Stimulated activated CD8-positive, alpha-beta memory T cell treated with anti-CD3 and anti-CD28 coated beads, Interleukin-4, amount 100 ng/mL, for 4 hours (primary cell): ENCODE data around the gene ITPK1.
"Not testable (repeated sequence)": the region's sequence is repeated elsewhere in the genome, so short reads cannot be mapped to it uniquely, and the experiment has no call there.

Source experiments
- DNase-seq, 2 donors: peaks; one replicate each; pipeline ENCODE4 v3.0.0-alpha.2; 2020; ENCODE audit warnings: low read depth in 2 of 2, low spot score in 1 of 2

Gene ITPK1

GRCh38 chr14:93115821-93116675, at the start of gene ITPK1:
ITPK1 (minus strand) TSS chr14:93115925; CDS start chr14:93115163, 762 bp downstream.
- peak; percentile 11 to 24 for DNase-seq

- no peak for DNase-seq
These were observed 47.8 kb upstream of the ITPK1 start for GRCh38 chr14:93163564-93163963.

GRCh38 chr14:93161411-93161940, 45.8 kb upstream of the ITPK1 start:
- no peak for DNase-seq

GRCh38 chr14:93160353-93160801, 44.7 kb upstream of the ITPK1 start:
- no peak for DNase-seq

GRCh38 chr14:93159625-93160352, 44.1 kb upstream of the ITPK1 start:
- not testable (repeated sequence) for DNase-seq

- DNase-seq: not testable (repeated sequence)
These were observed 42.6 kb upstream of the ITPK1 start for GRCh38 chr14:93158349-93158748.

- DNase-seq: no peak
These were observed 41.1 kb upstream of the ITPK1 start for GRCh38 chr14:93156693-93157369.

- no peak for DNase-seq
These were observed 39.9 kb upstream of the ITPK1 start for GRCh38 chr14:93155667-93156066.

- no peak for DNase-seq
These were observed 37.4 kb upstream of the ITPK1 start for GRCh38 chr14:93153121-93153520.

- no peak for DNase-seq
These were observed 34.8 kb upstream of the ITPK1 start for GRCh38 chr14:93150227-93151208.

- DNase-seq: no peak
These were observed 33.3 kb upstream of the ITPK1 start for GRCh38 chr14:93148979-93149378.

- no peak for DNase-seq
These were observed 30.4 kb upstream of the ITPK1 start for GRCh38 chr14:93146119-93146518.

- no peak for DNase-seq
These were observed 27.3 kb upstream of the ITPK1 start for GRCh38 chr14:93142854-93143652.

GRCh38 chr14:93137864-93138263, 22.1 kb upstream of the ITPK1 start:
- no peak for DNase-seq

- DNase-seq: not testable (repeated sequence)
These were observed 20.8 kb upstream of the ITPK1 start for GRCh38 chr14:93136508-93136907.

GRCh38 chr14:93136009-93136408, 20.3 kb upstream of the ITPK1 start:
- DNase-seq: no peak

GRCh38 chr14:93135399-93135798, 19.7 kb upstream of the ITPK1 start:
- DNase-seq: no peak

- DNase-seq: no peak
These were observed 17.7 kb upstream of the ITPK1 start for GRCh38 chr14:93133464-93133863.

GRCh38 chr14:93132472-93133065, 16.8 kb upstream of the ITPK1 start:
- no peak for DNase-seq
